Measurements from ENCODE around the gene FBL. TPM values are rescaled to one million over a fixed set of nuclear protein-coding genes. Genes with fewer than 3 reads are reported as not detected.

The FBL gene
- total RNA-seq, 1 donor from 2014 or later, result 420 TPM

GRCh38 chr19:39845172-39845571, 1.0 kb downstream of the FBL start:
- ChIA-PET POLR2A (interaction anchor here (0.6 to 4.2 kb wide), 7 partner anchors 11 to 410 kb away, joined by 3 to 63 read pairs (median 5); partner anchors contain the start of genes DYRK1B, PSMC4 and RPS16), CTCF (interaction anchor here (1.0 to 5.5 kb wide), 8 partner anchors 10 to 374 kb away, joined by 3 to 90 read pairs (median 4); partner anchors contain the start of genes DYRK1B and PSMC4)
- Mint-ChIP-seq H3K9me3 (no peaks in the 10 kb centered on the region), H3K27me3 (no peaks in the 10 kb centered on the region), H3K36me3 (ENCODE audit: low read depth) (peaks cover 14% of the 10 kb centered on the region), H3K27ac (peak overlapping the region; percentile 93), H3K4me3 (peak overlapping the region; percentile 93), H3K4me1 (peaks cover 45% of the 10 kb centered on the region)
- no peak for DNase-seq
- no peak for ATAC-seq (ENCODE audit: low read depth)
- TF ChIP-seq, protein P1, sequence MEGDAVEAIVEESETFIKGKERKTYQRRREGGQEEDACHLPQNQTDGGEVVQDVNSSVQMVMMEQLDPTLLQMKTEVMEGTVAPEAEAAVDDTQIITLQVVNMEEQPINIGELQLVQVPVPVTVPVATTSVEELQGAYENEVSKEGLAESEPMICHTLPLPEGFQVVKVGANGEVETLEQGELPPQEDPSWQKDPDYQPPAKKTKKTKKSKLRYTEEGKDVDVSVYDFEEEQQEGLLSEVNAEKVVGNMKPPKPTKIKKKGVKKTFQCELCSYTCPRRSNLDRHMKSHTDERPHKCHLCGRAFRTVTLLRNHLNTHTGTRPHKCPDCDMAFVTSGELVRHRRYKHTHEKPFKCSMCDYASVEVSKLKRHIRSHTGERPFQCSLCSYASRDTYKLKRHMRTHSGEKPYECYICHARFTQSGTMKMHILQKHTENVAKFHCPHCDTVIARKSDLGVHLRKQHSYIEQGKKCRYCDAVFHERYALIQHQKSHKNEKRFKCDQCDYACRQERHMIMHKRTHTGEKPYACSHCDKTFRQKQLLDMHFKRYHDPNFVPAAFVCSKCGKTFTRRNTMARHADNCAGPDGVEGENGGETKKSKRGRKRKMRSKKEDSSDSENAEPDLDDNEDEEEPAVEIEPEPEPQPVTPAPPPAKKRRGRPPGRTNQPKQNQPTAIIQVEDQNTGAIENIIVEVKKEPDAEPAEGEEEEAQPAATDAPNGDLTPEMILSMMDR (IDR thresholded peaks at IDR 0.05), result no peak
- intact Hi-C loops (cut with micrococcal nuclease), result loop anchor here (2.0 kb wide), 1 partner anchor 80 kb away; no protein-coding TSS in a partner anchor

DNA sequence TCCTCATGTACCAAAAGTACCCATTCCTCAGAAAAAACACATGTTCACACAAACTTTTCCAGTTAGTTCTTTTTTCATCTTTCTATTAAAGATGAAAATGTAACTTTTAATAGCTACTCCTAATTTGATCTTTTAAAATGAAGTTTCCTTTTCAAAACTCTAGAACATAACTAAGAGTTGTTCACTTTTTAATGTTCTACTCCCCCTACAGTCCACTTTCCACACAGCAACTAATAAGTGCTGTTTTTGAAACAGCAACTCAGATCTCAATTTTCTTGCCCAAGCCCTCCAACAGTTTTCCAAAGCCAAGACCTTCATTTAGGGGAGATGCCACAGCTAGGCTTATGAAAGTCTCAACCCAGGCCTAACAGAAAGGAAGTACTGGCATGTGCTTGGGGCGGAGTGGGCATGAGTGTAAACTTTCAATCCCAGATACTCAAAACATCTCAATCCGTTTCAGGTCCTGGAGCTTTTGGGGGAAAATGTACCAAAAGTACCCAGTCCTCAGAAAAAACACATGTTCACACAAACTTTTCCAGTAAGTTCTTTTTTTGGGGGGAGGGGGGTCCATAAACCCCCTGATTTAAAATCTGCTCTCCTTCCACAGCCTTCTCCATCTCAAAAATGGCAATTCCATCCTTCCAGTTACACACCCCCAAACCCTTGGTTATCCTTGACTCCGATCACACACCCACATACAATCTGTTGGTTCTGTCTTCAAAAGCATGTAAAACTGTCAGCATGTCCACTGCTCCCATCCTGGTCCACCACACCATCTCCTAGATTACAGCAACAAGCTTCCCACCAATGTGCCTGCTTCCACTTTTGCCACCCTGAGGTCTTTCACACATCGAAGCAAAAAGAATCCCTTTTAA, 2.0 kb downstream of the FBL start:
- no peak for ATAC-seq (ENCODE audit: low read depth)
- TF ChIP-seq, protein P1 (IDR thresholded peaks at IDR 0.05), result peak; percentile 63
- Mint-ChIP-seq H3K9me3 (no peaks in the 10 kb centered on the region), H3K36me3 (ENCODE audit: low read depth) (peaks cover 24% of the 10 kb centered on the region), H3K27ac (peak overlapping the region; percentile 93), H3K4me1 (peaks cover 45% of the 10 kb centered on the region), H3K27me3 (no peaks in the 10 kb centered on the region), H3K4me3 (peak overlapping the region; percentile 93)
- no peak for DNase-seq
- intact Hi-C loops (cut with micrococcal nuclease), result loop anchor here (1.0 to 5.0 kb wide), 5 partner anchors 51 to 1418 kb away; partner anchors contain the start of gene HNRNPUL1
- ChIA-PET CTCF (interaction anchor here (0.8 to 5.5 kb wide), 14 partner anchors 9 to 375 kb away, joined by 3 to 90 read pairs (median 3); partner anchors contain the start of genes DYRK1B and PSMC4), POLR2A (interaction anchor here (0.6 to 4.2 kb wide), 5 partner anchors 10 to 292 kb away, joined by 3 to 63 read pairs (median 3); partner anchors contain the start of gene DYRK1B)

- TF ChIP-seq, protein P1 (IDR thresholded peaks at IDR 0.05), result no peak
- peaks cover 45% of the 10 kb centered on the region for H3K4me1 Mint-ChIP-seq
- DNase-seq, result no peak
- H3K4me3 Mint-ChIP-seq, result no peak overlapping the region
- POLR2A ChIA-PET, result interaction anchor here (1.8 kb wide), 1 partner anchor 9 kb away, joined by 4 read pairs; the partner anchor contains the start of gene DYRK1B
- intact Hi-C loops (cut with micrococcal nuclease), result loop anchor here (5.0 kb wide), 2 partner anchors 171 to 1419 kb away; partner anchors contain the start of gene HNRNPUL1
- H3K9me3 Mint-ChIP-seq, result no peaks in the 10 kb centered on the region
- no peak overlapping the region for H3K27ac Mint-ChIP-seq
- H3K36me3 Mint-ChIP-seq (ENCODE audit: low read depth), result peaks cover 37% of the 10 kb centered on the region
- CTCF ChIA-PET, result interaction anchor here (1.0 to 5.5 kb wide), 9 partner anchors 9 to 291 kb away, joined by 3 to 90 read pairs (median 5); partner anchors contain the start of genes DYRK1B and PSMC4
- ATAC-seq (ENCODE audit: low read depth), result no peak
- H3K27me3 Mint-ChIP-seq, result no peaks in the 10 kb centered on the region
Observed at GRCh38 chr19:39842693-39843435, 3.3 kb downstream of the FBL start.

DNA sequence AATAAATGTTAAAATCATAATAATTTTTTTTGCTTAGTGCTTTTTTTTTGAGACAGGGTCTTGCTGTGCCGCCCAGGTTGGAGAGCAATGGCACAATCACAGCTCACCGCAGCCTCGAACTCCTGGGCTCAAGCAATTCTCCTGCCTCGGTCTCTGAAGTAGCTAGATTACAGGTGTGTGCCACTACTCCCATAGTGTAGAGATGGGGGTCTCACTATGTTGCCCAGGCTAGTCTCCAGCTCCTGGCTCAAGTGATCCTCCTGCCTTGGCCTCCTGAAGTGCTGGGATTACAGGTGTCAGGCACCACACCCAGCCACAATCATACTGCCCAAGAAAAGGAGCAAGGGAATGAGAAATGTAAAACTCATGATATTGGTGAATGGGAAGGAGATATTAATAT, 5.1 kb downstream of the FBL start:
- intact Hi-C loops (cut with micrococcal nuclease), result loop anchor here (5.0 kb wide), 2 partner anchors 169 to 1421 kb away; partner anchors contain the start of gene HNRNPUL1
- Mint-ChIP-seq H3K27me3 (no peaks in the 10 kb centered on the region), H3K27ac (no peak overlapping the region), H3K4me1 (peaks cover 37% of the 10 kb centered on the region), H3K36me3 (ENCODE audit: low read depth) (peaks cover 53% of the 10 kb centered on the region), H3K4me3 (no peak overlapping the region), H3K9me3 (no peaks in the 10 kb centered on the region)
- DNase-seq (no peak), ATAC-seq (ENCODE audit: low read depth) (no peak)
- ChIA-PET POLR2A (no interaction called here), CTCF (no interaction called here)
- TF ChIP-seq, protein P1 (IDR thresholded peaks at IDR 0.05), result no peak
